Duodenal mucosa (tissue), 2 donors: ENCODE results near the gene EDN1.
A peak's percentile ranks its signal among the peaks of the same experiment; 100 is the strongest.

Experiments
- H3K27ac ChIP-seq: one replicate; pipeline ENCODE4 v1.7.0; 2013; ENCODE audit warnings: low read depth, low read length
- H3K27me3 ChIP-seq, 2 donors: one replicate each; pipeline ENCODE4 v1.7.0; 2013; ENCODE audit warnings: low read length in 2 of 2, control low read depth in 1 of 2; ENCODE audit not compliant: insufficient read depth in 2 of 2, control insufficient read depth in 1 of 2
- H3K36me3 ChIP-seq, 2 donors: one replicate each; pipeline ENCODE4 v1.7.0; 2013; ENCODE audit warnings: low read length in 2 of 2, control low read depth in 1 of 2; ENCODE audit not compliant: insufficient read depth in 2 of 2, control insufficient read depth in 1 of 2
- H3K4me1 ChIP-seq, 2 donors: one replicate each; pipeline ENCODE4 v1.7.0; 2013; ENCODE audit warnings: low read length in 2 of 2, control low read depth in 1 of 2; ENCODE audit not compliant: insufficient read depth in 2 of 2, control insufficient read depth in 1 of 2
- H3K4me3 ChIP-seq, 2 donors: one replicate each; pipeline ENCODE4 v1.7.0; 2013; ENCODE audit warnings: low read length in 2 of 2, low read depth in 1 of 2
- H3K9ac ChIP-seq, 2 donors: one replicate each; pipeline ENCODE4 v1.7.0; 2013; ENCODE audit warnings: low read length in 2 of 2, low read depth in 1 of 2
- H3K9me3 ChIP-seq, 2 donors: one replicate each; pipeline ENCODE4 v1.7.0; 2013; ENCODE audit warnings: low read length in 2 of 2, control low read depth in 1 of 2; ENCODE audit not compliant: control insufficient read depth in 1 of 2

Gene EDN1

GRCh38 chr6:12280902-12281301 lies 9.3 kb upstream of the EDN1 start:
- no peak overlapping the region for H3K4me3 ChIP-seq
- no peaks in the 10 kb centered on the region for H3K36me3 ChIP-seq
- H3K27me3 ChIP-seq: no peaks in the 10 kb centered on the region
- H3K9me3 ChIP-seq: no peaks in the 10 kb centered on the region
- no peak overlapping the region for H3K27ac ChIP-seq
- H3K9ac ChIP-seq: no peak overlapping the region
- peaks cover 4 to 11% of the 10 kb centered on the region in 2 donors for H3K4me1 ChIP-seq

GRCh38 chr6:12283904-12284303 lies 6.3 kb upstream of the EDN1 start:
- Histone ChIP-seq H3K36me3 (no peaks in the 10 kb centered on the region), H3K9me3 (no peaks in the 10 kb centered on the region), H3K27me3 (no peaks in the 10 kb centered on the region), H3K4me1 (peaks cover 5 to 20% of the 10 kb centered on the region in 2 donors), H3K27ac (no peak overlapping the region), H3K9ac (no peak overlapping the region), H3K4me3 (no peak overlapping the region)

- H3K36me3 ChIP-seq: no peaks in the 10 kb centered on the region
- no peaks in the 10 kb centered on the region for H3K9me3 ChIP-seq
- H3K27me3 ChIP-seq: no peaks in the 10 kb centered on the region
- H3K4me3 ChIP-seq: no peak overlapping the region
- H3K4me1 ChIP-seq: peaks cover 9 to 11% of the 10 kb centered on the region in 2 donors
- H3K9ac ChIP-seq: no peak overlapping the region
- no peak overlapping the region for H3K27ac ChIP-seq
These were observed 3.6 kb upstream of the EDN1 start for GRCh38 chr6:12286373-12287110.

- H3K4me1 ChIP-seq: peaks cover 16 to 17% of the 10 kb centered on the region in 2 donors
- H3K9ac ChIP-seq: no peak overlapping the region
- H3K4me3 ChIP-seq: no peak overlapping the region
- H3K27me3 ChIP-seq: peaks cover 0 to 4% of the 10 kb centered on the region in 2 donors
- H3K27ac ChIP-seq: no peak overlapping the region
- H3K9me3 ChIP-seq: no peaks in the 10 kb centered on the region
- no peaks in the 10 kb centered on the region for H3K36me3 ChIP-seq
These were observed 1.9 kb upstream of the EDN1 start for GRCh38 chr6:12288211-12288618.

GRCh38 chr6:12288914-12289313 lies 1.2 kb upstream of the EDN1 start:
- H3K4me1 ChIP-seq: peaks cover 16 to 17% of the 10 kb centered on the region in 2 donors
- no peak overlapping the region for H3K27ac ChIP-seq
- no peaks in the 10 kb centered on the region for H3K9me3 ChIP-seq
- H3K27me3 ChIP-seq: peaks cover 0 to 4% of the 10 kb centered on the region in 2 donors
- H3K36me3 ChIP-seq: peaks cover 0 to 4% of the 10 kb centered on the region in 2 donors
- peak overlapping the region; percentile 72 to 85 for H3K4me3 ChIP-seq
- H3K9ac ChIP-seq: no peak overlapping the region

- H3K36me3 ChIP-seq: peaks cover 0 to 10% of the 10 kb centered on the region in 2 donors
- H3K4me3 ChIP-seq: peak overlapping the region; percentile 72 to 85
- H3K9me3 ChIP-seq: no peaks in the 10 kb centered on the region
- H3K4me1 ChIP-seq: peaks cover 16 to 17% of the 10 kb centered on the region in 2 donors
- H3K27me3 ChIP-seq: peaks cover 0 to 4% of the 10 kb centered on the region in 2 donors
- H3K27ac ChIP-seq: no peak overlapping the region
- H3K9ac ChIP-seq: peak overlapping the region; percentile 58 to 73
These were observed 719 bp upstream of the EDN1 start for GRCh38 chr6:12289365-12289919.

GRCh38 chr6:12291071-12291838 lies 1.1 kb downstream of the EDN1 start:
- peak overlapping the region; percentile 72 to 85 for H3K4me3 ChIP-seq
- peaks cover 0 to 20% of the 10 kb centered on the region in 2 donors for H3K36me3 ChIP-seq
- H3K27me3 ChIP-seq: peaks cover 0 to 4% of the 10 kb centered on the region in 2 donors
- peaks cover 18 to 23% of the 10 kb centered on the region in 2 donors for H3K4me1 ChIP-seq
- no peak overlapping the region for H3K27ac ChIP-seq
- peak overlapping the region; percentile 63 to 73 for H3K9ac ChIP-seq
- H3K9me3 ChIP-seq: no peaks in the 10 kb centered on the region

GRCh38 chr6:12291839-12292604 lies 1.9 kb downstream of the EDN1 start:
- Histone ChIP-seq H3K4me3 (peak overlapping the region; percentile 72 to 85), H3K9me3 (no peaks in the 10 kb centered on the region), H3K4me1 (peaks cover 16 to 23% of the 10 kb centered on the region in 2 donors), H3K36me3 (peaks cover 0 to 22% of the 10 kb centered on the region in 2 donors), H3K27ac (no peak overlapping the region), H3K9ac (peak overlapping the region; percentile 63 to 73), H3K27me3 (peaks cover 0 to 4% of the 10 kb centered on the region in 2 donors)

GRCh38 chr6:12293235-12293930 lies 3.2 kb downstream of the EDN1 start:
- Histone ChIP-seq H3K27ac (no peak overlapping the region), H3K9ac (no peak overlapping the region), H3K4me3 (no peak overlapping the region), H3K36me3 (peaks cover 0 to 29% of the 10 kb centered on the region in 2 donors), H3K4me1 (peaks cover 12 to 23% of the 10 kb centered on the region in 2 donors), H3K27me3 (peaks cover 0 to 4% of the 10 kb centered on the region in 2 donors), H3K9me3 (no peaks in the 10 kb centered on the region)
